SK-N-SH (cell line): ENCODE results near the gene GPR155. TPM values are rescaled to one million over a fixed set of nuclear protein-coding genes. Genes with fewer than 3 reads are reported as not detected.
"Not testable (repeated sequence)": the region's sequence is repeated elsewhere in the genome, so short reads cannot be mapped to it uniquely, and the experiment has no call there.

Experiments
- CTCF ChIA-PET: fragments of 300-600, 350-600 bp; formaldehyde crosslinking; extraction: SDS; loops from one replicate; lab custom pipeline; 2021; lab: Yijun Ruan, JAX
- POLR2A ChIA-PET: fragments of 350-600 bp; sonication (Branson Sonifier 250); formaldehyde crosslinking; extraction: SDS; loops from one replicate; lab custom pipeline; 2020; ENCODE audit warnings: antibody characterized with exemption, inconsistent platforms; lab: Yijun Ruan, JAX
- DNase-seq: peaks from one replicate; pipeline ENCODE4 v3.0.0; 2012
- H2AFZ ChIP-seq: fragments of 200-600 bp; sonication (generic); 2 replicates; pipeline ENCODE4 v1.8.1; 2016; ENCODE audit warnings: antibody characterized with exemption, mild to moderate bottlenecking, low read depth
- H3F3A ChIP-seq: fragments of 200-600 bp; sonication (generic); replicated peaks from 2 replicates; pipeline ENCODE3; 2016; ENCODE audit warnings: antibody characterized with exemption, mild to moderate bottlenecking; ENCODE audit not compliant: insufficient read depth
- H3K27ac ChIP-seq, 2 experiments: fragments of 200-500 bp in 1 of 2; fragments of 200-600 bp in 1 of 2; sonication (Bioruptor generic) in 1 of 2; sonication (generic), shearing (Covaris generic) in 1 of 2; 2 replicates each; pipeline versions ENCODE4 v1.5.1 to v1.6.1; 2014 to 2016; ENCODE audit warnings: low read depth in 2 of 2, inconsistent platforms in 1 of 2, low read length in 1 of 2, mild to moderate bottlenecking in 1 of 2, mixed read lengths in 1 of 2
- H3K27me3 ChIP-seq: fragments of 200-600 bp; sonication (generic), shearing (Covaris generic); 2 replicates; pipeline ENCODE4 v1.6.1; 2016; ENCODE audit warnings: mixed run types; ENCODE audit not compliant: insufficient read depth
- H3K36me3 ChIP-seq, 2 experiments: fragments of 200-500 bp in 1 of 2; fragments of 200-600 bp in 1 of 2; sonication (Bioruptor generic) in 1 of 2; sonication (generic) in 1 of 2; replicated peaks in 1 of 2; 2 replicates each; pipeline versions ENCODE3 to v1.5.1; 2014 to 2016; ENCODE audit warnings: low read length in 1 of 2, mild to moderate bottlenecking in 1 of 2; ENCODE audit not compliant: insufficient read depth in 2 of 2, control insufficient read depth in 1 of 2
- H3K4me1 ChIP-seq, 2 experiments: fragments of 200-500 bp in 1 of 2; fragments of 200-600 bp in 1 of 2; sonication (Bioruptor generic) in 1 of 2; sonication (generic), shearing (Covaris generic) in 1 of 2; 2 replicates each; pipeline versions ENCODE4 v1.5.1 to v1.6.1; 2014 to 2016; ENCODE audit warnings: low read depth in 1 of 2, low read length in 1 of 2, mixed run types in 1 of 2; ENCODE audit not compliant: insufficient read depth in 2 of 2, control insufficient read depth in 1 of 2
- H3K4me2 ChIP-seq: fragments of 200-600 bp; sonication (generic), shearing (Covaris generic); 2 replicates; pipeline ENCODE4 v1.6.1; 2017; ENCODE audit warnings: mixed run types
- H3K4me3 ChIP-seq, 2 experiments: fragments of 200-500 bp in 1 of 2; fragments of 200-600 bp in 1 of 2; sonication (Bioruptor generic) in 1 of 2; sonication (generic), shearing (Covaris generic) in 1 of 2; 2 replicates each; pipeline versions ENCODE4 v1.5.1 to v1.8.1; 2014 to 2016; ENCODE audit warnings: low read depth in 2 of 2, inconsistent platforms in 1 of 2, low read length in 1 of 2, mild to moderate bottlenecking in 1 of 2, mixed read lengths in 1 of 2, moderate library complexity in 1 of 2
- H3K79me2 ChIP-seq: fragments of 200-600 bp; sonication (generic); 2 replicates; pipeline ENCODE4 v1.8.1; 2017; ENCODE audit warnings: mild to moderate bottlenecking; ENCODE audit not compliant: insufficient read depth
- H3K9ac ChIP-seq: fragments of 200-600 bp; sonication (generic); 2 replicates; pipeline ENCODE4 v1.6.1; 2017; ENCODE audit warnings: mixed run types
- H3K9me2 ChIP-seq: fragments of 200-600 bp; sonication (generic); 2 replicates; pipeline ENCODE4 v1.6.1; 2017; ENCODE audit warnings: mixed run types
- H3K9me3 ChIP-seq: fragments of 200-600 bp; sonication (generic); 2 replicates; pipeline ENCODE4 v1.6.1; 2017; ENCODE audit warnings: mixed run types, mild to moderate bottlenecking, moderate library complexity
- H4K20me1 ChIP-seq: fragments of 200-600 bp; sonication (generic); 2 replicates; pipeline ENCODE4 v1.6.1; 2017; ENCODE audit warnings: mild to moderate bottlenecking, mixed run types; ENCODE audit not compliant: insufficient read depth
- EP300 ChIP-seq, 2 experiments: IDR thresholded peaks; 2 replicates each; pipeline versions ENCODE4 v1.4.0 to v1.6.1; 2012; ENCODE audit warnings: borderline replicate concordance in 1 of 2, low read depth in 1 of 2, low read length in 1 of 2
- NRF1 ChIP-seq: IDR thresholded peaks from 2 replicates; pipeline ENCODE4 v1.6.1; 2012; ENCODE audit warnings: low read depth, mild to moderate bottlenecking, low read length
- POLR2AphosphoS5 ChIP-seq: IDR thresholded peaks from 2 replicates; pipeline ENCODE4 v1.6.1; 2012; ENCODE audit warnings: low read depth, low read length
- RFX5 ChIP-seq: IDR thresholded peaks from 2 replicates; pipeline ENCODE4 v1.6.1; 2012; ENCODE audit warnings: mild to moderate bottlenecking, improper control_type of control experiment, low read length
- TAF1 ChIP-seq: IDR thresholded peaks from 2 replicates; pipeline ENCODE4 v1.6.1; 2012; ENCODE audit warnings: low read depth, mild to moderate bottlenecking, low read length, moderate library complexity, borderline replicate concordance
- WGBS: methylation state at CpG from one replicate; pipeline ENCODE4 v1.1.6; 2017; ENCODE audit warnings: low lambda C conversion rate; 5-methylcytosine and 5-hydroxymethylcytosine counted together
- polyA plus RNA-seq, 3 experiments: library from polyadenylated mRNA; depleted of rRNA; stranded (reverse); fragments of >200 nt; gene quantifications; 2 replicates each; pipeline ENCODE4 v1.2.3, GENCODE V29; 2012
- TF ChIP-seq, protein P1 (sequence below): IDR thresholded peaks from 2 replicates; pipeline ENCODE4 v1.6.1; 2012; ENCODE audit warnings: mild to moderate bottlenecking, low read depth, low read length, moderate library complexity
- TF ChIP-seq, protein P2 (sequence below): fragments of 200-600 bp; sonication (generic); IDR thresholded peaks from 2 replicates; pipeline ENCODE4 v1.6.1; 2017; ENCODE audit warnings: antibody characterized with exemption, mild to moderate bottlenecking, moderate library complexity
- TF ChIP-seq, protein P3 (sequence below): fragments of 150-350 bp; IDR thresholded peaks from 2 replicates; pipeline ENCODE4 v1.6.1; 2017; ENCODE audit warnings: antibody characterized with exemption, low read length, low read depth, borderline replicate concordance

The GPR155 gene
- polyA plus RNA-seq, 1 of the 3 experiments (the other 2 are of a cell fraction): 3.5 TPM

DNA sequence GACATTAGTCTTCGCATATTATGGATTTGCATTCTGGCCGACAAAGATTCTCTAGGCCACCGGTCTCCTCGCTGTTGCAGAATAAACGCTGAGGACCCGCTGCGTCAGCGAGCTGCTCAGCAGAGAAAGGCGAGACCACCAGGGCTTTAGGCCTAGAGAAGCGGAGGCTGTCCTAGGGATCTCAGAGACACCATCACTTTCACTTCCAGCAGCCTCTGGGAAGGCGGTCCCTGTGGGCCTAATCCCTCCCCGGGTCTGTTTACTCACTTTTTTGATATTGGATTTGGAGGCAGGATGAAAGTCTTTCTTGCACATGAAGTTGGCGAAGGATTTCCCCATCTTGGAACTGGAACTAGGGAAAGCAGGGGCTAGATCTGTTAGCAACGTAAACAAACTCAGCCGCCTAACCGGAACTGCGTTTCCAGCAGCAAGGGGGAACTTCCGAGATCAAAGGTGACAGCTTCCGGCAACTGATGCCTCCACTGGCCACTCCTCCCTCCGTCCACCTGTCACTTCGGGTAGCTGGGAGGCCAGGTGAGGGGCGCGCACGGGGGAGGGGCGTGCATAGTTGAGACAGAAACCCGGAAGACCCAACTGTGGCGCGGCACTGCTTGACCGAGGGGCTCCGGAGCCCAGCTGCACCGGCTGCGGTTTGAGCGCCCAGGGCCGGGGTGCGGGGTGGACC, 91.4 kb downstream of the GPR155 start, which contains the start of gene SCRN3 (continued):
- TF ChIP-seq, protein P1, sequence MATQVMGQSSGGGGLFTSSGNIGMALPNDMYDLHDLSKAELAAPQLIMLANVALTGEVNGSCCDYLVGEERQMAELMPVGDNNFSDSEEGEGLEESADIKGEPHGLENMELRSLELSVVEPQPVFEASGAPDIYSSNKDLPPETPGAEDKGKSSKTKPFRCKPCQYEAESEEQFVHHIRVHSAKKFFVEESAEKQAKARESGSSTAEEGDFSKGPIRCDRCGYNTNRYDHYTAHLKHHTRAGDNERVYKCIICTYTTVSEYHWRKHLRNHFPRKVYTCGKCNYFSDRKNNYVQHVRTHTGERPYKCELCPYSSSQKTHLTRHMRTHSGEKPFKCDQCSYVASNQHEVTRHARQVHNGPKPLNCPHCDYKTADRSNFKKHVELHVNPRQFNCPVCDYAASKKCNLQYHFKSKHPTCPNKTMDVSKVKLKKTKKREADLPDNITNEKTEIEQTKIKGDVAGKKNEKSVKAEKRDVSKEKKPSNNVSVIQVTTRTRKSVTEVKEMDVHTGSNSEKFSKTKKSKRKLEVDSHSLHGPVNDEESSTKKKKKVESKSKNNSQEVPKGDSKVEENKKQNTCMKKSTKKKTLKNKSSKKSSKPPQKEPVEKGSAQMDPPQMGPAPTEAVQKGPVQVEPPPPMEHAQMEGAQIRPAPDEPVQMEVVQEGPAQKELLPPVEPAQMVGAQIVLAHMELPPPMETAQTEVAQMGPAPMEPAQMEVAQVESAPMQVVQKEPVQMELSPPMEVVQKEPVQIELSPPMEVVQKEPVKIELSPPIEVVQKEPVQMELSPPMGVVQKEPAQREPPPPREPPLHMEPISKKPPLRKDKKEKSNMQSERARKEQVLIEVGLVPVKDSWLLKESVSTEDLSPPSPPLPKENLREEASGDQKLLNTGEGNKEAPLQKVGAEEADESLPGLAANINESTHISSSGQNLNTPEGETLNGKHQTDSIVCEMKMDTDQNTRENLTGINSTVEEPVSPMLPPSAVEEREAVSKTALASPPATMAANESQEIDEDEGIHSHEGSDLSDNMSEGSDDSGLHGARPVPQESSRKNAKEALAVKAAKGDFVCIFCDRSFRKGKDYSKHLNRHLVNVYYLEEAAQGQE: no peak
- TF ChIP-seq, protein P2, sequence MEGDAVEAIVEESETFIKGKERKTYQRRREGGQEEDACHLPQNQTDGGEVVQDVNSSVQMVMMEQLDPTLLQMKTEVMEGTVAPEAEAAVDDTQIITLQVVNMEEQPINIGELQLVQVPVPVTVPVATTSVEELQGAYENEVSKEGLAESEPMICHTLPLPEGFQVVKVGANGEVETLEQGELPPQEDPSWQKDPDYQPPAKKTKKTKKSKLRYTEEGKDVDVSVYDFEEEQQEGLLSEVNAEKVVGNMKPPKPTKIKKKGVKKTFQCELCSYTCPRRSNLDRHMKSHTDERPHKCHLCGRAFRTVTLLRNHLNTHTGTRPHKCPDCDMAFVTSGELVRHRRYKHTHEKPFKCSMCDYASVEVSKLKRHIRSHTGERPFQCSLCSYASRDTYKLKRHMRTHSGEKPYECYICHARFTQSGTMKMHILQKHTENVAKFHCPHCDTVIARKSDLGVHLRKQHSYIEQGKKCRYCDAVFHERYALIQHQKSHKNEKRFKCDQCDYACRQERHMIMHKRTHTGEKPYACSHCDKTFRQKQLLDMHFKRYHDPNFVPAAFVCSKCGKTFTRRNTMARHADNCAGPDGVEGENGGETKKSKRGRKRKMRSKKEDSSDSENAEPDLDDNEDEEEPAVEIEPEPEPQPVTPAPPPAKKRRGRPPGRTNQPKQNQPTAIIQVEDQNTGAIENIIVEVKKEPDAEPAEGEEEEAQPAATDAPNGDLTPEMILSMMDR: no peak
- TF ChIP-seq TAF1 (peak; percentile 64; the same call in 1 of the 2 replicates), RFX5 (no peak), EP300 (IDR thresholded peaks at IDR 0.05; ENCODE audit: borderline replicate concordance in 1 of 2, low read depth in 1 of 2, low read length in 1 of 2) (0 out of 4 replicates have a peak, but pooled peaks of 1 of the 2 experiments have one; percentile 6), NRF1 (no peak)

DNA sequence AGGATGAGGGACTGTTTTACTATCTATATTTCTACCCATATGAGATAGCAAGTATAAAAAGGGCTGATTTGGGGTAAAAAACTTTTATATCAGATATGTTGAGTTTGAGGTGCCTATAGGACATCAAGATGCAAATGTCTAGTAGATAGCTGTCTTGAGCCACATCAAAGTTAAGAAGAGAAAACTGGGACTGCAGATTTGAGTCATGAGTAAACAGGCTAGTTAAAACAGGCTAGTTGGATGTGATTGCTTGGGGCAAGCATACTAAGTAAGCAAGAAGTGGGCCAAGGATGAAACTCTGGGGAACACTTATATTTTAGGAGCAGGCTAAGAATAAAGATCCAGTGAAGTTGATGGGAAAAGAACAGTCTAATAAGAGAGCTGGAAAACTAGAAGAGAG, 94.1 kb downstream of the GPR155 start:
- no peak overlapping the region for H2AFZ ChIP-seq
- peaks cover 74% of the 10 kb centered on the region for H3K79me2 ChIP-seq
- no peaks in the 10 kb centered on the region for H3K9me3 ChIP-seq
- H3K4me1 ChIP-seq: peaks cover 0 to 4% of the 10 kb centered on the region in 2 experiments; a peak in 2 of 4 replicates
- H4K20me1 ChIP-seq: 0 out of 2 replicates have a peak, but pooled peaks cover 3% of the 10 kb centered on the region
- no peak for DNase-seq
- H3K4me2 ChIP-seq: no peak overlapping the region
- H3F3A ChIP-seq: no peaks in the 10 kb centered on the region
- no peaks in the 10 kb centered on the region for H3K9me2 ChIP-seq
- H3K4me3 ChIP-seq: no peak overlapping the region
- H3K27me3 ChIP-seq: no peaks in the 10 kb centered on the region
- no peak overlapping the region for H3K9ac ChIP-seq
- H3K27ac ChIP-seq: no peak overlapping the region
- peaks cover 12 to 31% of the 10 kb centered on the region in 2 experiments for H3K36me3 ChIP-seq
- ChIA-PET POLR2A (no interaction called here), CTCF (interaction anchor here (1.0 kb wide), 1 partner anchor 10 kb away, joined by 3 read pairs; no protein-coding TSS in a partner anchor)
- TF ChIP-seq, protein P3, sequence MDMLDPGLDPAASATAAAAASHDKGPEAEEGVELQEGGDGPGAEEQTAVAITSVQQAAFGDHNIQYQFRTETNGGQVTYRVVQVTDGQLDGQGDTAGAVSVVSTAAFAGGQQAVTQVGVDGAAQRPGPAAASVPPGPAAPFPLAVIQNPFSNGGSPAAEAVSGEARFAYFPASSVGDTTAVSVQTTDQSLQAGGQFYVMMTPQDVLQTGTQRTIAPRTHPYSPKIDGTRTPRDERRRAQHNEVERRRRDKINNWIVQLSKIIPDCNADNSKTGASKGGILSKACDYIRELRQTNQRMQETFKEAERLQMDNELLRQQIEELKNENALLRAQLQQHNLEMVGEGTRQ: no peak
- TF ChIP-seq POLR2AphosphoS5: no peak

DNA sequence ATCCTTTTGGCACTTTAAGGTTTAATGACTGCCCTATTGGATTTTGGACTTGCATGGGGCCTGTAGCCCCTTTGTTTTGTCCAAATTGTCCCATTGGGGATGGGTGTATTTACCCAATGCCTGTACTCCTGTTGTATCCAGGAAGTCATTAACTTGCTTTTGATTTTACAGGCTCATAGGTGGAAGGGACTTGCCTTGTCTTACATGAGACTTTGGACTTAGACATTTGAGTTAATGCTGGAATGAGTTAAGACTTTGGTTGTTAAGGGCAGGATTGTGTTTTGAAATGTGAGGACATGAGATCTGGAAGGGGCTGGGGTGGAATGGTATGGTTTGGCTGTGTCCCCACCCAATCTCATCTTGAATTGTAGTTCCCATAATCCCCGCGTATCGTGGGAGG, 96.5 kb downstream of the GPR155 start:
- WGBS: 100% methylated on average over 3 of the region's 3 CpGs
- POLR2A ChIA-PET: not testable (repeated sequence)

More for the DNA sequence above, 96.5 kb downstream of the GPR155 start:
- H3K4me3 ChIP-seq, H3K9me3 ChIP-seq, H4K20me1 ChIP-seq, H3K27ac ChIP-seq, CTCF ChIA-PET, H3K9ac ChIP-seq, H3K9me2 ChIP-seq, H3F3A ChIP-seq, H2AFZ ChIP-seq, H3K4me1 ChIP-seq, H3K27me3 ChIP-seq, DNase-seq, H3K4me2 ChIP-seq: not testable (repeated sequence)
- peaks cover 69% of the 10 kb centered on the region for H3K79me2 ChIP-seq
- H3K36me3 ChIP-seq: peaks cover 35 to 48% of the 10 kb centered on the region in 2 experiments
